CD4-positive, alpha-beta T cell treated with Interleukin-17A for 1 hour (primary cell): ENCODE measurements around the gene TFCP2L1.
"Not testable (repeated sequence)": the region's sequence is repeated elsewhere in the genome, so short reads cannot be mapped to it uniquely, and the experiment has no call there.

ENCODE experiments used
- DNase-seq: peaks from one replicate; pipeline ENCODE4 v3.0.0-alpha.2; 2020

TFCP2L1 gene, protein sequence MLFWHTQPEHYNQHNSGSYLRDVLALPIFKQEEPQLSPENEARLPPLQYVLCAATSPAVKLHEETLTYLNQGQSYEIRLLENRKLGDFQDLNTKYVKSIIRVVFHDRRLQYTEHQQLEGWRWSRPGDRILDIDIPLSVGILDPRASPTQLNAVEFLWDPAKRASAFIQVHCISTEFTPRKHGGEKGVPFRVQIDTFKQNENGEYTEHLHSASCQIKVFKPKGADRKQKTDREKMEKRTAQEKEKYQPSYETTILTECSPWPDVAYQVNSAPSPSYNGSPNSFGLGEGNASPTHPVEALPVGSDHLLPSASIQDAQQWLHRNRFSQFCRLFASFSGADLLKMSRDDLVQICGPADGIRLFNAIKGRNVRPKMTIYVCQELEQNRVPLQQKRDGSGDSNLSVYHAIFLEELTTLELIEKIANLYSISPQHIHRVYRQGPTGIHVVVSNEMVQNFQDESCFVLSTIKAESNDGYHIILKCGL

DNA sequence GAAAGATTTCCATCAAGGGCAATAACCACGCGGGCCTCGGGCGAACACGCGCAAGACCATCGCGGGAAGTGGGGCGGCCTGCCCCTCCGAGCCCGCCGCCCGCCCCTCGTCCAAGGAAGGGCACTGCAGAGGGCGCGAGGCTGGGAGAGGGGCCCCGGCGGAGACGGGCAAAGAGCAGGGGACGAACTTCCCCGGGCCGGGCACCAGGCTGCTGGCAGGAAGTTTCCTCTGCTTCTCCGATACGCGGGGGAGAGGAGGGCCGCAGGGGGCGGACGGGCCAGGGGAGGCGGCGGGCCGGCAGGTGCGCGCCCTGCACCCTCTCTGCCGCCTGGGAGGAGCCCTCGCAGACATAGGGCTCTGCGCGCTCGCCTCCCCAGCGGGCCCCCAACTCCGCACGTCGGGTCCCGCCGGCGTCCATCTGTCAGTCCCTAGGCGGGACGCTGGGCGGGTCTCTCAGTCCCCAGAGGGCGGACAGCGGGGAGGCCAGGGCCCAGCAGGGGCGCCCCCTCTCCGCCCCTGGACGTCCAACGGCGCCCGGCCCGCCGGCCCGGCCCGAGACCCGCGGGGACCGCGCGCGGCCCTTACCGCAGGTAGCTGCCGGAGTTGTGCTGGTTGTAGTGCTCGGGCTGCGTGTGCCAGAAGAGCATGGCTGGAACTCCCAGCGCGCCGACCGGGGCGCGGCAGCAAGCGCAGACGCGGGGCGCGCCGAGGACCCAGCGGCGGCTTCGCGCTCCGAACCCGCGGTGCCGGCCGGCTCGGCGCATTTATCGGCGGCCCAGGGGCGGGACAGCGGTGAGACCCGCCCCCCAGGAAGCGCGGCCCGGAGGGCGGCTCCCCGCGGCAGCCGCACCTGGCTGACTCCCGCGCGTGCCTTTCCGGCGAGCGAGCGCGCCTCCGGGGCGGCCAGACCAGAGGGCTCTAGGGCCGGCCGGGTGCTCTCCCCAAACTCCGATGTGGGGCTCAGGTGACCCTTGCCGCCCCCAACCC is at the start of gene TFCP2L1:
Gene TFCP2L1, minus strand, starts transcription at position 740 of the 987 bp plus-strand sequence. Its CDS starts 93 bp downstream, at position 647.
- DNase-seq: no peak

DNA sequence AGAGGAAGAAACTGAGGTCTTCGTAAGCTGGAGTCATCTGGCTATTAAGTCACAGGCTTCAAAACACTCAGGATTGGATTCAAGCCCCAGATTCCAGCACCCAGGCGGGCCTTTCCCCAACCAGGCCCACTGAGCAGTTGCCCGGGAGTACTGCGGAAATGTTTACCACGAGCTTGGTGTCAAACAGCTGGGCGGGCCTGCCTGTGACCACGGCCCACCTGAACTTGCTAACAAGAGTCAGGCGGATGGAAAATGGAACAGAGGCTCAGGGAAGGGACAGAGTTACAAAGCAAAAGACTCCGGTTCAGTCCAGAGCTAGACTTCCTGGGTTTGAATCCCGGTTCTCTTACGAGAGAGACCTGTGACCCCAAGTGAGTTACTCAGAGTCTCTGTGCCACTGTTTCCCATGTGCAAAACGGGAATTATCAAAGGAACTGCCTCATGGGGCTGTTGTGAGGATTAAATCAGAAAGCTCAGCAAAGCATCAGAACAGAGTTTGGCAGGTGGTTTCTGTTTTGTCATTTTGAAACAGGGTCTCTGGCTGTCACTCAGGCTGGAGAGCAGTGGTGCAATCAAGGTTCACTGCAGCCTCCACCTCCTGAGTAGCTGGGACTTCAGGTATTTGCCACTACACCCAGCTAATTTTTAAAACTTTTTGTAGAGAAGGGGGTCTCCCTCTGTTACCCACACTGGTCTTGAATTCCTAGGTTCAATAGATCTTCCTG is 49.0 kb upstream of the TFCP2L1 start:
- no peak for DNase-seq

- DNase-seq: no peak
Measured at GRCh38 chr2:121333231-121333630, 48.2 kb upstream of the TFCP2L1 start.

GRCh38 chr2:121331324-121331723 is 46.3 kb upstream of the TFCP2L1 start:
- not testable (repeated sequence) for DNase-seq

DNA sequence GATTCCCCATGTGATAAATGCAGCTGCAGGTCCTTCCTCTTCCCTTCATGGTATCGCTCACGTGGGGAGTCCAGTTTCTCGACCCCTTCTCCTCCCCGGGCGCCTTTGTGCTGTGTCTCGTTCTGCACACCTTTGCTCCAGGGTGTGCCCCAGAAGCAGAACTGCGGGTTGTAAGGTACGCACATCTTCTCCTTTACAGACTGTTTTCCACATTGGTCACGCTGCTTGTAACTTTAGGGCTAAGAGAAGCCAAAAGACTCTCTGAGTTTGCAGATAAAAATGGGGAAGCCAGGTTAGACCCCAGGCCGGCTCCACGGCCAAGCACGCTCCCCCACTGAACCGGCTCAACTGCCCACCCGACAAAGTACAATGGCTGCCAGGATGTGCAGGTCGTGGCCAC is 45.9 kb upstream of the TFCP2L1 start:
- no peak for DNase-seq

DNA sequence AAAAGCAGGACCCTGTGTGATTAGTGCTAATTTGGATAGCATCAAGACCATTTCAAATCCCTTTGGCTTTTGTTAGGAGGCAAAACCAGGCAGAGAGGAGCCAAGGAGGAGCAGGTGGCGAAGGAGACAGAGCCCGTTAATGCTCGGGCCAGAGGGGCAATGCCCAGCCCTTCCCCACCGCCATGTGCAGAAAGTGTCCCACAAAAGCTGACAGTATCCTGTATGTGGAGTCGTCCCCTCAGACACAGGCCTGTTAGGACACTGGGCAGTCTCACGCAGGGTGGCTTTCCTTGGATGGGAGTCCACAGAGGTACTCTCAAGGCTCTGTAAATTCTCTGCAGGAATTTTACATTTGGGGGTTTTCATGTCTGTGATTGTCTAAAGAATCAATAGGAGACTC is 44.8 kb upstream of the TFCP2L1 start:
- no peak for DNase-seq

DNA sequence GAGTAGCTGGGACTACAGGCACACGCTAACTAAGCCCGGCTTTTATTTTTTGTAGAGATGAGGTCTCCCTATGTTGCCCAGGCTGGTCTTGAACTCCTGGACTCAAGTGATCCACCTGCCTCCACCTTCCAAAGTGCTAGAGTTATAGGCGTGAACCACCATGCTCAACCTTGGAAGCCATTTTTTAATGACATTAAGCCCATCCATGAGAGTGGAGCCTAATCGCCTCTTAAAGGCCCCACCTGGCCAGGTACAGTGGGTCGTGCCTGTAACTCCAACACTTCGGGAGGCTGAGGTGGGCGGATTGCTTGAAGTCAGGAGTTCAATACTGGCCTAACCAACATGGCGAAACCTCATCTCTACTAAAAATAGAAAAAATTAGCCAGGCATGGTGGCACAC is 41.6 kb upstream of the TFCP2L1 start:
- DNase-seq: no peak

DNA sequence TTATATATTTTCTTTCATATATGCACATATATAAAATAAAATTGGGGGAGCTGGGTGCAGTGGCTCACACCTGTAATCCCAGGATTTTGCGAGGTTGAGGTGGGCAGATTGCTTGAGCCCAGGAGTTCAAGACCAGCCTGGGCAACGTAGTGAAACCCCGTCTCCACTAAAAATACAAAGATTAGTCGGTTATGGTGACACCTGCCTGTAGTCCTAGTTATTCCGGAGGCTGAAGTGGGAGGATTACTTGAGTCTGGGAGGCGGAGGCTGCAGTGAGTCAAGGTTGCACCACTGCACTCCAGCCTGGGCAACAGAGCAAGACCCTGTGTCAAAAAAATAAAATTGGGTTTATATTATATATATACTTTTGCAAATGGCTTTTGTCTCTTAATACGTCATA is 39.6 kb upstream of the TFCP2L1 start:
- DNase-seq: no peak

DNA sequence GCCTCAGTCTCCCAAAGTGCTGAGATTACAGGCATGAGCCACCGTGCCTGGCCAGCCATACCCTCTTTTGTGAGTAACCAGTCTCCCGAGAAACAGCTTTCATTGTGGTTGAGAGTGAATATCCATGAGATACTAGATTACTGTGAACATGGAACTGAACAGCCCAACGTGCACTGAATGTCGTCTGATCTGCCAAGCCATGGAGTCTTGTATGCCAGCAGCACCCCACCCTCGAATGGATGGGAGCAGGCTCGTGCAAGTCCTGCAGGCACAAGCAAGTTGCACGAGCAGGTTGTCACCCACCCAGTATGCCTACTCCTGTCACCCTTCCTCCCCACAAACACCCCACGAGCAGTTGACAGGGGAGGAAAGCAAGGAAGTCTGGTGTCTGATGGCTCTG is 36.5 kb upstream of the TFCP2L1 start:
- DNase-seq: no peak

- no peak for DNase-seq
Measured at GRCh38 chr2:121319941-121320340, 34.9 kb upstream of the TFCP2L1 start.

GRCh38 chr2:121316986-121317385 is 32.0 kb upstream of the TFCP2L1 start:
- no peak for DNase-seq

GRCh38 chr2:121313701-121314100 is 28.7 kb upstream of the TFCP2L1 start:
- DNase-seq: not testable (repeated sequence)

DNA sequence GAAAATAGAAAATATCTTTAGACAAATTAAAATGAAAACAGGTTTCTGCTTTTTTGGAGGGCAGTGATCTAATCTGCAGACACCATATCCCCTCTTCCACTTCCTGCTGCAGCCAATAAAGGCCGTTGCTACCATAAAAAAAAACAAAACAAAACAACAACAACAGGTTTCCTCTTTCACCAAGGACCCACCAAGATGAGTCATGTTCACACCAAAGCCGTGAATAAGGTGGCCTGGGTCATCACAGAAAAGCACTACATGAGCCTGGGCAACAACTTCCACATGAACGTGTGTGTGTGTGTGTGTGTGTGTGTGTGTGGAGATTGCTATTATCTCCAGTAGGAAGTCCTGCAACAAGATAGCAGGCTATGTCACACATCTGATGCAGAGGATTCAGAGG is 24.8 kb upstream of the TFCP2L1 start:
- peak; percentile 18 for DNase-seq

GRCh38 chr2:121309323-121309722 is 24.3 kb upstream of the TFCP2L1 start:
- DNase-seq: no peak

- no peak for DNase-seq
Measured at GRCh38 chr2:121307048-121307447, 22.0 kb upstream of the TFCP2L1 start.

DNA sequence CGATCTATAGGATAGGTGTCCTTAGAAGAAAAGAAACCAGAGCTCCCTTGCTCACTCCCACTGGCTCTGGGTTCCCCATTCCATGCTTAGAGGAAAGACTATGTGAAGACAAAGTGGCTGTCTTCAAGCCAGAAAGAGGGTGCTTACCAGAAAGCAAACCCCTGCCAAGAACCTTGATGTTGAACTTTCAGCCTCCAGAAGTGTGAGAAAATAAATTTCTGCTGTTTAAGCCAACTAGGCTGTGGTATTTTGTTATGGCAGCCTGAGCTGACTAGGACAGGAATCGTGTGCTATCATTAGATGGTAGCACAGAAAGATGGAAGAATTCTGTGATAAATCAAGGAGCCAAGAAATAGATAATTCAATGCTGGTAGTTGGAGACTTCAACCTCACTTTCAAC is 19.9 kb upstream of the TFCP2L1 start:
- no peak for DNase-seq

- DNase-seq: no peak
Measured at GRCh38 chr2:121303531-121304263, 18.7 kb upstream of the TFCP2L1 start.

DNA sequence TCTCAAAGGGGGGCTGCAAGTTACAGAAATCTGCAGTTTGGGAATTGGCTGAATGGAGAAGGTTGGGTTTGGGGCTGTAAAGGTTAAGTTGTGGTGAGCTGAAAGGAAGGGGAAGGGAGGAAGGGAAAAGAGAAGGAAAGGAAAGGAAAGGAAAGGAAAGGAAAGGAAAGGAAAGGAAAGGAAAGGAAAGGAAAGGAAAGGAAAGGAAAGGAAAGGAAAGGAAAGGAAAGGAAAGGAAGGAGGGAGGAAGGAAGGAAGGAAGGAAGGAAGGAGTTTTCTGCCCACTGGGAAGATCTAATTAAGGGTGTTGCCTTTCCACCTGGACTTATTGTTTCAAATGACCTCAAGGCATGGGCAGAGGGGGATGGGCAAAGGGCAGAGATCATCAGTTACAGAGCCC is 16.2 kb upstream of the TFCP2L1 start:
- DNase-seq: not testable (repeated sequence)

GRCh38 chr2:121298476-121298875 is 13.5 kb upstream of the TFCP2L1 start:
- DNase-seq: no peak

- not testable (repeated sequence) for DNase-seq
Measured at GRCh38 chr2:121297866-121298265, 12.9 kb upstream of the TFCP2L1 start.

GRCh38 chr2:121297217-121297830 is 12.3 kb upstream of the TFCP2L1 start:
- DNase-seq: no peak
